ENCODE measurements around the gene C1QTNF12. TPM values are rescaled to one million over a fixed set of nuclear protein-coding genes. Genes with fewer than 3 reads are reported as not detected.

Gene C1QTNF12
- total RNA-seq, 1 donor from 2014 or later = 2.6 TPM

- DNase-seq (ENCODE audit: low spot score) = no peak
- intact Hi-C loops (cut with DNase I) = no loop called here
Measured at GRCh38 chr1:1218524-1219200, 27.9 kb downstream of the C1QTNF12 start.

- intact Hi-C loops (cut with DNase I) = no loop called here
- DNase-seq (ENCODE audit: low spot score) = no peak
Measured at GRCh38 chr1:1217621-1218523, 28.6 kb downstream of the C1QTNF12 start.

GRCh38 chr1:1216770-1217620 is 29.5 kb downstream of the C1QTNF12 start:
- intact Hi-C loops (cut with DNase I) = no loop called here
- no peak for DNase-seq (ENCODE audit: low spot score)

GRCh38 chr1:1215881-1216605 is 30.5 kb downstream of the C1QTNF12 start:
- intact Hi-C loops (cut with DNase I) = no loop called here
- DNase-seq (ENCODE audit: low spot score) = no peak

DNA sequence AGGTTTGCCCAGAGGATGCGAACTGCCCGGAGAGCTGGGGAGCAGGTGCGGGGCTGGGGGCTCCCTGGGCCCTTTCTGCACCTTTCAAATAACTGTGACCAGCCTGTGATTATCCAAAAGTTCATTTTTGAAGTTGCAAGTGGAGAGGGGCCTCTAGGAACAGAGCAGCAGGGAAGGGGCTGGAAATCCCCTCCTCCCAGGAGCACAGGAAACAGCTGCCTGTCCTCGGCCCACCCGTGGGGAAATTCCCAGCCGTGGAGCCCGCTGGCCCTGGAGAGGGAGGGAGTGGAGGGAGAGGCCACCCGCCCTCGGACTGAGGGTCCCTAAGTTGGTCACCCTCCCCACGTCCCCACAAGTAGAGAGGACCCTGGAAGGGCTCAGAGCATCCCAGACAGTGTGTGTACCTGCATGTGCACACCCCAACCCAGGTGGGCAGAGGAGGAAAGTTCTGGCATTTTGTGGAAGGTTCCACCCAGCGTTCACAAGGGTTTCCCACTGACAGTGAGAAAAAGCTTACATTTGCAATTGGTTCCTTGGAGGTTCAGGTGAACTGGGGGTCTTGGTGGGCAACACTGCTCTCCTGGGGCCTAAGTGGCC is 31.3 kb downstream of the C1QTNF12 start:
- intact Hi-C loops (cut with DNase I) = no loop called here
- DNase-seq (ENCODE audit: low spot score) = no peak

DNA sequence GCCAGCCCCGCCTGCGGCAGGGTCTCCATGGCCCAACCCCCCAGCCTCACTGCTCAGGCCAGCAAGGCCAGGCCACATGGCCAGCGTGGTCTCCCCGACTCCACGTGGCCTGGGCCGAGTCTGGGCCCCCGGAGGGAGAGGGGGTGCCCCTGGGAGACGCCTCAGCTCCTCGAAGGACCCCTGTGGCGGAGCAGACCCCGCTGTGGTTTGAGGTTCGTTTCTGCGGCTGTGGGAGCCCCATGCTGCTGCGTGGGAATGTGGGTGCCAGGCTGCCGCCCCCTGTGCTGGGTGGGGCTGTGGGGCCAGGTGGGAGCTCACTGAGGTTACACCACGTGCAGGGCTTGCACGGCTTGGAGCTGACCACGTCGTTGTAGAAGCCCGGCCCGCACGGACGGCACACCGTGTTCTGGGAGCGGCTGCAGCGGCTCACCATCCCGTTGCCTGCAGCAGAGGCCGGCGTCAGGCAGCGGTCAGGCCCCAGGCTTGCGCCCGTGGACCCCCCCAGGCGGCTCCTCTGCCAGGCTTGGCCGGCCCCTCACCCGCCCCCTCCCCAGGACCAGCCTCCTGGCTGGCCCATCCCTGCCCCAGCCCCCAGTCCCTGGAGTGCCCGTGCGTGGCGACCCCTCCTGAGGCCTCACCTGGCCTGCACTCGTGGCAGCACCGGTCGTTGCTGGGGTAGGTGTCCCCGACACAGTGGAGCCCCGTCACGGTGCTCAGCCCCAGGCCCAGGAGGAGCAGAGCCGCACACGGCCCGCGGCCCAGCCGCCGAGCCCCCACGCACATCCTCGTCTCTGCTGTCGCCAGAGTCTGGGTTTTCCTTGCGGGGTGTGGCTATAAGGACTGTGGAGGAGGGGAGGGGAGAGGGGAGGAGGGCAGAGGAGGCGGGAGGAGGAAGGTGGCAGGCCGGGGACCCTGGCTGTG is 32.9 kb downstream of the C1QTNF12 start, which contains the start of gene TNFRSF4:
Gene TNFRSF4, minus strand, starts transcription at position 809 of the 921 bp plus-strand sequence. Its CDS starts 26 bp downstream, at position 783.
- intact Hi-C loops (cut with DNase I) = no loop called here
- no peak for DNase-seq (ENCODE audit: low spot score)

DNA sequence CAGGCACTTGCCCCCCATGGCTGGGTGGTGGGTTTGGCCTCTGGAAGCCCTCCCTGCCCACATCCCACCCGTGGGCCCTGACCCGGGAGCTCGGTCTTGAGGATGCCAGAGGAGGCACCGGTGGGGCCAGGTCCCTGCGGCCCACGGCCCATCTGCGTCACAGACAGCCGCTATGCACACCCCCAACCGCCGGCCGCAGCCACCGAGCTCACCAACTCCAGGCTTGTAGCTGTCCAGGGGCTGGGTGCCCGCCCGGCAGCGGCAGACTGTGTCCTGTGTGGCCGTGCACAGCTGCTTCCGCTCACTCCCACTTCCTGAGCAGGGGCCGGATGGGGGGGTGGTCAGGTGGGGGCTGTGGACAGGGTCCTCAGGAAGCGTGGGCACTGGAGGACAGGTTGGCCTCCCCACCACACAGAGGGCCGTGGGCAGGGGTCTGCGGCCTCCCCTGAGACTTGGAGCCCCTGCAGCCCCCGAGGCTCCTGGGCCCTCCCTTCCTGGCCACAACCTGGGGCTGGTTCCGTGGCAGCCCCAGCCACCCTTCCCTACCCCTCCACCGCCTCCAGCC is 33.7 kb downstream of the C1QTNF12 start:
- intact Hi-C loops (cut with DNase I) = no loop called here

DNA sequence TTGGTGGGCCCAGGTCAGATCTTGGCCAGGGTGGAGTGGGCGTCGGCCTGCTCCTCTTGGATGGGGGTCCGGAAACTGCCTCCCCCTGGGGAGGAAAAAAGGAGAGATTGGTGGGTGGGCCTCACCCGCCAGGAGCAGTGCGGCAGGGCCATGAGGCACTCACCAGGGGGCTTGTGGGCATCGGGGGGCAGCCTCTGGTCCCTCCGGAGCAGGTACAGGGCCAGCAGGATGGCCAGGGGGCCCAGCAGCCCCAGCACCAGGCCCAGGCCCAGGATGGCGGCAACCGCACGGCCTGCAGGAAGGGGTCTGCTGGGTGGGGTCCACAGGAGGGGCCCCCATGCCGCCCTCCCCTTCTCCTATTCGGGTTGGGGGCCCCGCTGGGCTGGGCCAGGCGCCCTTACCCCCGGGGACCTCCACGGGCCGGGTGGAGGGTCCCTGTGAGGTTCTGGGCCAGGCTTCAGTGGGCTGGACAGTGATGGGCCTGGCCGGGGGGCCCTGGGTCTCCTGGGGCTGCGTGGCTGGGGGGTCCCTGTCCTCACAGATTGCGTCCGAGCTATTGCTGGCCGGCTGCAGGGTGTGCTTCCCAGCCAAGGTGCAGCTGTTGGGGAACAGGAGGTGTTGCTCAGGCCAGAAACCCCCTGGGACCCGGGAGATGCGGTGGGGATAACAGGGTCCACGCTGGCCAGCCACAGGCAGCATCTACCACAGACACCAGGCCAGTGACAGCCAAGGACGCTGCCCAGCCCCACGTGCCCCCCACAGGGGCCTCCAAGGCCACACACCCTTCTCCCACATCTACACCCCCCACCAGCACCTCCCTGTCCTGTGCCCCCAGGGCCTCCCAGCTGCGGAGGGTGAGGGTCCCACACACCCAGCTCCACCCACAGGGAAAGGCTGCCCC is 34.7 kb downstream of the C1QTNF12 start:
- intact Hi-C loops (cut with DNase I) = no loop called here
- DNase-seq (ENCODE audit: low spot score) = no peak

More for the DNA sequence above, 33.7 kb downstream of the C1QTNF12 start:
- no peak for DNase-seq (ENCODE audit: low spot score)

DNA sequence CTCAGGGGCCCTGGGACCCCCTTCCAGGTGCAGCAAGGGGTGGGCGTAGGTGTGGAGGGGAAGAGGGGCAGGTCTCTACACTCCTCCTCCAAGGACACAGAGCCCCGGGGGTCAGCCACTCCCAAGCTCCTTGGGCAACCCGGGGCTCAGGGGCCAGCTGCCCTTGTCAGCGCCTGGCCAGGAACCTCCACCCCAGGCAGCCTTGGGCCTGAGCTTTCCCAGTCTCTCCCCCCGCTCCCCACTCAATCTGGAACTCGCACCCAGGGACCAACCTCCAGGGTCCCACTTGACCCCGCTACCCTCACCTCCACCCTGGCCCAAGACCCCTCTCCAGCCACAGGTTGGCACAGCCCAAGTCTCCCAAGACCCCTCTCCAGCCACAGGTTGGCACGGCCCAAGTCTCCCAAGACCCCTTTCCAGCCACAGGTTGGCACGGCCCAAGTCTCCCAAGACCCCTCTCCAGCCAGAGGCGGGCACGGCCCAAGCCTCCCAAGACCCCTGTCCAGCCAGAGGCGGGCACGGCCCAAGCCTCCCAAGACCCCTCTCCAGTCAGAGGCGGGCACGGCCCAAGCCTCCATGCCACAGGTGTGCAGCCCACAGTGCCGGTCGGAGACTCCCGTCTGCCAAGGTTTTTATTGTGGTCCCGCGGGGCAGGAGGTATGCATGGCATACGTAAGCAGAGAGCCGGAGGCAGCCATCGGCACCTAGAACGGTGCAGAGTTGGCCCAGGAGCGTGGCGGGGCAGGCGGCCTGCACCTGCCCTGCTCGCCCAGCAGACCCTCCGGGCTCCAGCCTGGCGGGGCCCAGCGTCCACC is 35.6 kb downstream of the C1QTNF12 start:
- no peak for DNase-seq (ENCODE audit: low spot score)

DNA sequence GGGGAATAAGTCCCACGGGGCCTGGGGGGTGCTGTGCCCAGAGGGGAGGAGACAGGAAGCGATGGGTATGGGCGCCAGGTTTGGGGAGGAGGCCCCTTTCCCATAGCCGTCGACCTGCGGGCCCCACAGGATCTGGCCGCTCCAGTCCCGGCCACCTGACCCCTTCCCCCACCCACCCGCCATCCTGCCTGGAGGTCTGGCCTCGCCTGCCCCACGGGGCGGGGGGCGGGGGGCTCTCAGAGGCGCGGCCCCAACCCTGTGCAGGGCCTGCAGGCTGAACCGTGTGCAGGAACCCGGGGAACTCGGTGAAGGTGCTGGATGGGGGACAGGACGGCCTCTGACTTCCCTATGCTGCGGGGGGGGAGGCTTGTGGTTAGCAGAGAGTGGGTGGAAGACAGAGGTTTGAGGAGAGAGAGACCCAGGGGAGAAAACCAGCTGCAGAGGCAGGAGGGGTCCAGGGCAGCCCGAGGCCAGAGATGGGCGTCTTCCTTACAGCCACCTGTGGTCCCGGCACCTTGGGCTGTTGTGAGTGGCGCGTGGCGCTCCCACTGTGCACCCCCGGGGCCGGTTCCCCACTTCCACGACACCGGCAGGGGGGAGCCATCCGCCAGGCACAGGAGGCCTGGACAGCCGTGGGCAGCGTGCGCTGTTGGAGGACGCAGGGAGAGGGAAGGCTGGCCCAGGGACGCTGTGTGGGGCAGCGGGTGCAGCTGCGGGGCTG is 37.6 kb downstream of the C1QTNF12 start:
- DNase-seq (ENCODE audit: low spot score) = no peak

More for the DNA sequence above, 35.6 kb downstream of the C1QTNF12 start:
- intact Hi-C loops (cut with DNase I) = no loop called here

GRCh38 chr1:1207571-1207892 is 39.0 kb downstream of the C1QTNF12 start:
- no peak for DNase-seq (ENCODE audit: low spot score)
- intact Hi-C loops (cut with DNase I) = loop anchor here (5.0 kb wide), 1 partner anchor 75 kb away; no protein-coding TSS in a partner anchor

More for the DNA sequence above, 37.6 kb downstream of the C1QTNF12 start:
- intact Hi-C loops (cut with DNase I) = loop anchor here (5.0 kb wide), 1 partner anchor 77 kb away; no protein-coding TSS in a partner anchor

DNA sequence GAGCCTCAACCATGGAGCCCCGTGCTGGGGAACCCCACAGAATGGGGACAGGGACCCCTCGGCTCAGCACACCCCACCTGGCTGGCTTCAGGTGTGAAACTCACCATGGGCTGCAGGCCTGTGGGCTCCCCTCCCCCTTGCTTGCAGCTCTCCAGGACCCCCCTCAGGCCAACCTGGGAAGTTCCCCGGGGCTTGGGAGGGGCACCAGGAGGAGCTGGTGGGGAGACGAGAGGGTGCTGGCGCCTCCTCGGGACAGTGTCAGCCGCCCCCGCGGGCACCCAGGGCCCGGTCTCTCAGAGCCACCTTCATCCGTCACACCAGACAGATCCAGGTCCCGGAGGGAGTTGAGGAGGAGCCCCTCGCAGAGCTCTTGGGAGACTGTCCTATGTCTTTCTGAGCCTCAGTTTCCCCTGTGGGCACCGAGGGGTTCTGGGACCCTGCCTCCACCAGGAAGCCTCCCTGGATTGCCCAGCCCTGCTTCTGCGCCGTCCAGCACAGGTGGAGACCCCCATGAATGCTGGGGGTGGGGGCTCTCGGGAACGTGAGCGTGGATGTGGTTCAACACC is 39.5 kb downstream of the C1QTNF12 start:
- intact Hi-C loops (cut with DNase I) = loop anchor here (5.0 kb wide), 1 partner anchor 75 kb away; no protein-coding TSS in a partner anchor
- DNase-seq (ENCODE audit: low spot score) = no peak

DNA sequence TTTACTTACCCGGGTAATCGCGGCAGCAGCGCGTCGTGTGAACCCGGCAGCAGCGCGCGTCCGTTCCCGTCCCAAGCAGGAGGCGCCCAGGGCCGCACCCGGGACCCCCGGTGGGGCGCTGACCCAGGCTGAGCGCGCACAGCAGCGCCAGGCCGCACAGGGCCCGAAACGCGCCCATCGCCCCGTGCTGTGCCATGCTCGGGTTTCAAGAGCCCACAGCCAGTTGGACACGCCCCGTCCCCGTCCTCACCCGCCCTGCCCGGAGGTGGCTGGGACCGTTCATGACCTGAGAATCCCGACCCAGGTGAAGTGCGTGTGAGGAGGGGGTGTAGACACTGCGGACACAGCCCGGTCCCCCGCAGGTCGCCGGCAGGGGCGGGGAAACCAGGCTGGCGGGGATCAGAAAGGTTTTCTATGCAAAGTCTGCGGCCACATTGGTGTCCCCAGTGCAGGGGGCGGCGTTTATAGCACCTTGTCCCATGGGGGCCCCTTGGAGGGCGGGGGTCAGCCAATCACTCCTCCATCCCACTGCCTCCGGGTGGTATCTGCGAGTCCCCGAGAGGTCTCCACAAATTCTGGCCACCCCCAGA is 40.1 kb downstream of the C1QTNF12 start, which contains the start of gene TNFRSF18:
Gene TNFRSF18, minus strand, starts transcription at position 217 of the 590 bp plus-strand sequence. Its CDS starts 21 bp downstream, at position 196.
- intact Hi-C loops (cut with DNase I) = loop anchor here (5.0 kb wide), 1 partner anchor 74 kb away; no protein-coding TSS in a partner anchor
- DNase-seq (ENCODE audit: low spot score) = no peak
